Measurements from ENCODE around the gene PATE4. TPM values are rescaled to one million over a fixed set of nuclear protein-coding genes. Genes with fewer than 3 reads are reported as not detected.

Gene PATE4
- total RNA-seq, 2 experiments from 2014 or later: not detected

GRCh38 chr11:125869521-125869920 lies 36.4 kb downstream of the PATE4 start:
- no peak for DNase-seq
- ChIA-PET POLR2A (no interaction called here), CTCF (no interaction called here)
- no peaks in the 10 kb centered on the region for H3K27me3 Mint-ChIP-seq
- no peaks in the 10 kb centered on the region for H3K9me3 Mint-ChIP-seq
- no peaks in the 10 kb centered on the region for H3K36me3 Mint-ChIP-seq (ENCODE audit: low read depth)
- no peaks in the 10 kb centered on the region for H3K4me1 Mint-ChIP-seq
- H3K4me3 Mint-ChIP-seq: no peak overlapping the region
- no peak overlapping the region for H3K27ac Mint-ChIP-seq

DNA sequence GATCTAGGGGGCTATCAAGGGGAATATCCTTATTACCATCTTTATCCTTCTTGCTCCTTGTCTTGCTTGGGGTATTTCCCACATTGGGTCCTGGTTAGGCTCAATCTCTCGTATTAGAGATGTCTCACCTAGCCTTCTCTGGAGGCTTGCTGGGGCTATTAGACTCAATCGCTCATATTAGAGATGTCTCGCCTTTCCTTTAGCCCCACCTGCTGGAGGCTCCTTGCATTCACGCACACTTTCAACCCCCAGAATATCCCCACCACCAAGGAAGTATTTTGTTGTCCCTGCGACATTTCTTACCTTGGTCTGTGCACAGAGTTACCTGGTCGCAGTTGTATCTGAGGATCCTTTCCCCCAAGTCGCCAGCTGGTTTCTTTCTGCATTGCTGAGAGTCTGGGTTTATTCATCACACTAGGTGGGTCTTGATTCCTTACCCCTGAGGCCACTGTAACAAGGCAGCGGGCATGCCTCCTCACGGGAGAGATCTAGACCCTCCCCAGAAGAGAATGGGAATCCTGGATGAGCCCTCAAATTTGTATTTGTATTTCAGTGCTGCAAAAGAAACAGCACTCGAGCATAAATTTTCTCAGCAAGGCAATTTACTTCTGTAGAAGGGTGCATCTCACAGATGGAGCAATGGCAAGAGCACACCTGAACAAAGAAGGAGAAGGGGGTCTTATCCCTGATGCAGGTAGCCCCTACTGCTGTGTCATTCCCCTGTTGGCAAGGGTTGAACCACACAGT lies 38.4 kb downstream of the PATE4 start:
- DNase-seq: peak; percentile 47

DNA sequence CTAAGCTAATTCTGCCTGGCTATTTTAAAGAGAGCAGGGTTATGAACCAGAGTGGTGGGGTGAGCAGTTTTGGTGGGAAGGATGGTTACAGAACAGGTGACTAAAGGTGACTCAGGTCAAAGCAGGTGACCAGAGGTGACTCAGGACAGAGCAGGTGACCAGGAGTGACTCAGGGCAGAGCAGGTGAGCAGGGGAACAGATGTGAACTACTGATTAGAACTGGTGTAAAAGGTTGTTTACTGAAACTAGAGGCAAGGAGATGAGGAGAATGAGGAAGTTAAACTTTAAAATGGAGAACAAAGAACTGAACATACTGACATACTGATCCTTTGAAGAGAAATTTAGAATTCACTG lies 39.0 kb downstream of the PATE4 start:
- ChIA-PET POLR2A (no interaction called here), CTCF (no interaction called here)
- Mint-ChIP-seq H3K27me3 (no peaks in the 10 kb centered on the region), H3K4me3 (no peak overlapping the region), H3K27ac (no peak overlapping the region), H3K36me3 (ENCODE audit: low read depth) (no peaks in the 10 kb centered on the region), H3K9me3 (no peaks in the 10 kb centered on the region), H3K4me1 (no peaks in the 10 kb centered on the region)
- DNase-seq: no peak

More for the DNA sequence above, 38.4 kb downstream of the PATE4 start:
- H3K36me3 Mint-ChIP-seq (ENCODE audit: low read depth): no peaks in the 10 kb centered on the region
- no peaks in the 10 kb centered on the region for H3K4me1 Mint-ChIP-seq
- H3K9me3 Mint-ChIP-seq: no peaks in the 10 kb centered on the region
- H3K4me3 Mint-ChIP-seq: no peak overlapping the region
- H3K27ac Mint-ChIP-seq: no peak overlapping the region
- no peaks in the 10 kb centered on the region for H3K27me3 Mint-ChIP-seq
- CTCF ChIA-PET: no interaction called here
- POLR2A ChIA-PET: no interaction called here

GRCh38 chr11:125873881-125874555 lies 40.9 kb downstream of the PATE4 start:
- no peak overlapping the region for H3K4me3 Mint-ChIP-seq
- POLR2A ChIA-PET: no interaction called here
- H3K4me1 Mint-ChIP-seq: no peaks in the 10 kb centered on the region
- H3K36me3 Mint-ChIP-seq (ENCODE audit: low read depth): no peaks in the 10 kb centered on the region
- DNase-seq: no peak
- no peaks in the 10 kb centered on the region for H3K9me3 Mint-ChIP-seq
- H3K27me3 Mint-ChIP-seq: peaks cover under 1% of the 10 kb centered on the region
- no peak overlapping the region for H3K27ac Mint-ChIP-seq
- CTCF ChIA-PET: interaction anchor here (0.7 kb wide), 1 partner anchor 247 kb away, joined by 3 read pairs; no protein-coding TSS in a partner anchor

GRCh38 chr11:125874556-125875124 lies 41.5 kb downstream of the PATE4 start:
- H3K4me3 Mint-ChIP-seq: no peak overlapping the region
- H3K27me3 Mint-ChIP-seq: peaks cover 4% of the 10 kb centered on the region
- ChIA-PET CTCF (no interaction called here), POLR2A (no interaction called here)
- DNase-seq: peak; percentile 63
- no peaks in the 10 kb centered on the region for H3K9me3 Mint-ChIP-seq
- H3K27ac Mint-ChIP-seq: no peak overlapping the region
- H3K36me3 Mint-ChIP-seq (ENCODE audit: low read depth): no peaks in the 10 kb centered on the region
- no peaks in the 10 kb centered on the region for H3K4me1 Mint-ChIP-seq

- no peaks in the 10 kb centered on the region for H3K36me3 Mint-ChIP-seq (ENCODE audit: low read depth)
- ChIA-PET CTCF (interaction anchor here (0.9 kb wide), 1 partner anchor 40 kb away, joined by 3 read pairs; no protein-coding TSS in a partner anchor), POLR2A (no interaction called here)
- peaks cover 23% of the 10 kb centered on the region for H3K27me3 Mint-ChIP-seq
- no peaks in the 10 kb centered on the region for H3K9me3 Mint-ChIP-seq
- H3K4me1 Mint-ChIP-seq: peaks cover 6% of the 10 kb centered on the region
- no peak overlapping the region for H3K4me3 Mint-ChIP-seq
- no peak for DNase-seq
- no peak overlapping the region for H3K27ac Mint-ChIP-seq
These were observed 48.2 kb downstream of the PATE4 start for GRCh38 chr11:125881291-125881690.

DNA sequence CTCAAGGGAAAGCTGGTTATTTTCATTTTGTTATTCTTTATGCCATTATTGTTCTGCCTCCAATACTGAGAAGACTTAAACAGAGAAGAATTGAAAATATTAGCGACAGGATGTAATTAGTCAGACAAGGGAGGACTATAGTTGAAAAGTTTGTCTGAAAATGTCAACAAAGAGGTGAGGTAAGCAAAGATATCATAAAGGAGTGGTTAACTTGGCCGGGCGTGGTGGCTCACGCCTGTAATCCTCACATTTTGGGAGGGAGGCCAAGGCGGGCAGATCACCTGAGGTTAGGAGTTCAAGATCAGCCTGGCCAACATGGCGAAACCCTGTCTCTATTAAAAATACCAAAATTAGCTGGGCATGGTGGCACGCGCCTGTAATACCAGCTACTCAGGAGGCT lies 50.3 kb downstream of the PATE4 start:
- POLR2A ChIA-PET: no interaction called here
- Mint-ChIP-seq H3K27me3 (peaks cover 25% of the 10 kb centered on the region), H3K9me3 (no peaks in the 10 kb centered on the region), H3K36me3 (ENCODE audit: low read depth) (no peaks in the 10 kb centered on the region), H3K4me1 (peaks cover 21% of the 10 kb centered on the region), H3K27ac (no peak overlapping the region), H3K4me3 (no peak overlapping the region)
- no peak for DNase-seq
- CTCF ChIA-PET: no interaction called here

DNA sequence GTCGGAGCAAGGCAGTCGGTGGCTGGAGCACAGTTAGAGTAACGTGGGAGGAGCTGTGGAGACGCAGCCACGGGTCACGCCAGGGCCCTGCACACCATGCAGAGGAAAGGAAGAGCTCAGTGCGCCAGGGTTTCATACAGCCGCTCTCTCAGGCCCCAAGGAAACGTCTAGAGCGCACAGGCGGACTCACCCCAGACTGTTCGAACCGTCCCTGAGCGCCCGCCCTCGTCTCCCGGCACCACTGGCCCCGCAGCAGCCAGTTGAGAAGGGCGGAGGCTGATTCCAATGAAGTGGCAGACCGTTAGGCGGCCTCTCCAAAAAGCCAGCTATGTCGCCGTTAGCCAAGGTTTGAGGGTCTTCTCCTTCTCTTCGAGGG lies 53.9 kb downstream of the PATE4 start:
- peaks cover 4% of the 10 kb centered on the region for H3K27me3 Mint-ChIP-seq
- H3K36me3 Mint-ChIP-seq (ENCODE audit: low read depth): peaks cover 20% of the 10 kb centered on the region
- DNase-seq: peak; percentile 60
- H3K4me3 Mint-ChIP-seq: peak overlapping the region; percentile 80
- no peaks in the 10 kb centered on the region for H3K9me3 Mint-ChIP-seq
- POLR2A ChIA-PET: interaction anchor here (0.7 to 2.1 kb wide), 5 partner anchors 9 to 317 kb away, joined by 3 to 9 read pairs (median 5); partner anchors contain the start of gene EI24
- peaks cover 40% of the 10 kb centered on the region for H3K4me1 Mint-ChIP-seq
- CTCF ChIA-PET: interaction anchor here (0.7 to 1.9 kb wide), 4 partner anchors 10 to 745 kb away, joined by 3 to 9 read pairs (median 8); partner anchors contain the start of genes CHEK1 and PUS3
- H3K27ac Mint-ChIP-seq: peak overlapping the region; percentile 96

- peaks cover 23% of the 10 kb centered on the region for H3K36me3 Mint-ChIP-seq (ENCODE audit: low read depth)
- peaks cover 2% of the 10 kb centered on the region for H3K27me3 Mint-ChIP-seq
- CTCF ChIA-PET: interaction anchor here (0.8 to 1.9 kb wide), 6 partner anchors 9 to 318 kb away, joined by 3 to 9 read pairs (median 7); partner anchors contain the start of genes CHEK1, EI24 and PUS3
- H3K27ac Mint-ChIP-seq: peak within 1 kb of the TSS; percentile 96
- peaks cover 42% of the 10 kb centered on the region for H3K4me1 Mint-ChIP-seq
- POLR2A ChIA-PET: interaction anchor here (1.0 to 2.1 kb wide), 7 partner anchors 9 to 431 kb away, joined by 3 to 9 read pairs (median 7); partner anchors contain the start of genes EI24 and PUS3
- no peaks in the 10 kb centered on the region for H3K9me3 Mint-ChIP-seq
- peak; percentile 97 for DNase-seq
- peak within 1 kb of the TSS; percentile 80 for H3K4me3 Mint-ChIP-seq
These were observed 54.5 kb downstream of the PATE4 start, which contains the start of gene HYLS1 for GRCh38 chr11:125887373-125888324. HYLS1 (plus strand) TSS chr11:125887668; CDS start chr11:125899369, 11,701 bp downstream.

Other genes with a start within 250 kb of the PATE4 start
- gene STT3A, start 240.5 kb upstream of the PATE4 start, total RNA-seq: 100 to 1,000 TPM; 105 to 127 TPM
- gene CHEK1, start 208.2 kb upstream of the PATE4 start, total RNA-seq: 10 to 100 TPM; 81.4 to 87.2 TPM
- gene ACRV1, start 152.5 kb upstream of the PATE4 start, total RNA-seq: not detected
- not detected for gene PATE1, start 87.0 kb upstream of the PATE4 start, total RNA-seq
- under 1 TPM in 1 of 2 experiments, not detected in 1; 0.20 TPM for gene PATE2, start 54.5 kb upstream of the PATE4 start, total RNA-seq
- gene PATE3, start 45.2 kb upstream of the PATE4 start, total RNA-seq: not detected
- gene HYLS1, start 54.4 kb downstream of the PATE4 start, total RNA-seq: 10 to 100 TPM; 17.4 to 21.2 TPM
- 10 to 100 TPM in 1 of 2 experiments, 1 to 10 TPM in 1; 8.9 to 12.1 TPM for gene PUS3, start 69.9 kb downstream of the PATE4 start, total RNA-seq
- gene DDX25, start 71.2 kb downstream of the PATE4 start, total RNA-seq: under 1 TPM in 1 of 2 experiments, not detected in 1; 0.12 TPM
- gene VSIG10L2, start 112.7 kb downstream of the PATE4 start, total RNA-seq: not detected
- 1 to 10 TPM; 2.6 to 3.4 TPM for gene CDON, start 229.6 kb downstream of the PATE4 start, total RNA-seq